HepG2 (cell line): Measurements from ENCODE around the gene SPAG4.

Source experiments
- CTCF ChIP-seq: sonication (generic); formaldehyde crosslinking; IDR thresholded peaks from 2 replicates; pipeline ENCODE4 v1.5.0; 2020; ENCODE audit warnings: mild to moderate bottlenecking, missing genetic modification reagents, moderate library complexity
- EP300 ChIP-seq, 3 experiments: sonication (generic) in 1 of 3; formaldehyde crosslinking in 1 of 3; IDR thresholded peaks; 2 replicates each; pipeline versions ENCODE4 v1.5.1 to v1.6.1; 2011 to 2020; ENCODE audit warnings: low read depth in 2 of 3, low read length in 2 of 3, borderline replicate concordance in 1 of 3, improper control_type of control experiment in 1 of 3, mild to moderate bottlenecking in 1 of 3, missing genetic modification reagents in 1 of 3, moderate library complexity in 1 of 3
- PATZ1 ChIP-seq: sonication (generic); formaldehyde crosslinking; IDR thresholded peaks from 2 replicates; pipeline ENCODE4 v1.4.0; 2020; ENCODE audit warnings: missing genetic modification reagents
- PRPF4 ChIP-seq: fragments of 200-400 bp; formaldehyde crosslinking; IDR thresholded peaks from 2 replicates; pipeline ENCODE4 v1.6.1; 2016; ENCODE audit warnings: low read length, low read depth; ENCODE audit not compliant: poor library complexity, severe bottlenecking
- ZNF788 ChIP-seq: sonication (generic); formaldehyde crosslinking; IDR thresholded peaks from 2 replicates; pipeline ENCODE4 v1.5.0; 2020; ENCODE audit warnings: mild to moderate bottlenecking, missing genetic modification reagents, borderline replicate concordance

GRCh38 chr20:35603695-35604448 is 11.8 kb upstream of the SPAG4 start:
- TF ChIP-seq CTCF (CRISPR knock-in tag) (no peak), PATZ1 (CRISPR knock-in tag) (no peak), EP300 (IDR thresholded peaks at IDR 0.05; ENCODE audit: low read depth in 2 of 2, low read length in 2 of 2) (no peak), EP300 (CRISPR knock-in tag; IDR thresholded peaks at IDR 0.05; ENCODE audit: borderline replicate concordance) (no peak), PRPF4 (no peak), ZNF788 (CRISPR knock-in tag) (no peak)
